Kasumi-1 (cell line): ENCODE measurements around the gene SLCO4A1.
A peak's percentile ranks its signal among the peaks of the same experiment; 100 is the strongest.
"Not testable (repeated sequence)": the region's sequence is repeated elsewhere in the genome, so short reads cannot be mapped to it uniquely, and the experiment has no call there.

Experiments used
- DNase-seq, 2 experiments: peaks; one replicate each; lab custom pipeline; 2025; lab: John Stamatoyannopoulos, UW

Gene SLCO4A1

GRCh38 chr20:62622877-62623487 lies 19.3 kb upstream of the SLCO4A1 start:
- DNase-seq, result no peak

- DNase-seq, result peak; percentile 88 to 93
Observed at GRCh38 chr20:62623488-62624324, 18.6 kb upstream of the SLCO4A1 start.

- DNase-seq, result peak in 1 of 2 experiments; percentile 42
Observed at GRCh38 chr20:62624325-62624690, 18.0 kb upstream of the SLCO4A1 start.

DNA sequence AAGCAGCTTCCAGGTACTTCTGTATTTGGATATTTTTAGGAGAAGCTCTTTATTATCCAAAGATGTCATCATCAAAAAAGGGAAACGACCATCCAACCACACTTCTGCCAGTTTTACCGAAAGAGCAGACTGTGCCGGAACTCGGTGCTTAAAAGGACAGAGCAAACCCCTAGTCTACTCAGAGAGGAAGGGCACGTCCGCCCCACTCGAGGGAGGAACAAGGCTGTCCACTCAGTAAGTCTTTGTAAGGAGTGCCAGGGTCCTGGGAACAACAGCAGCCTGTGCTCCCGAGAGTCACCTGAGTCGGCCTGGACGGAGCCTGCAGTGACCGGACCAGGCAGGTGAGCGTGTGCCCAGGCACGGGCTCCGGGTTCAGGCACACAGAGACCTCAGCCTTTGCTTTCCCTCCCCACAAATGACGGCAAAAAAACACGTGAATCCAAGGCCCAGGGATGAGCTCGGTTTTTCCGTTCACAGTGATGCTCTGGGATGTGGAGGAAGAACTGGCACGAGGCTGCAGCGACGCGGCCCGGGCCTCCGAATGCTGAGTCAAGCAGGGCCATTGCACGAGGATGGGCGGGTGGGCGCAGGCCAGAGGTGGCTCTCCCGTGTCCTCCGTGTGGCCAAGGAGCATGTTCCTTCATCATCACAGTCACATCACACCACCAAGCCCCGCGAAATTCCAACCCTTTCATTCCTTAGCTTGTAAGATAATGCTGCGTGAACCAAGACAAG lies 17.4 kb upstream of the SLCO4A1 start:
- peak; percentile 72 to 74 for DNase-seq

- no peak for DNase-seq
Observed at GRCh38 chr20:62625516-62625915, 16.8 kb upstream of the SLCO4A1 start.

GRCh38 chr20:62625921-62626547 lies 16.3 kb upstream of the SLCO4A1 start:
- DNase-seq, result no peak

DNA sequence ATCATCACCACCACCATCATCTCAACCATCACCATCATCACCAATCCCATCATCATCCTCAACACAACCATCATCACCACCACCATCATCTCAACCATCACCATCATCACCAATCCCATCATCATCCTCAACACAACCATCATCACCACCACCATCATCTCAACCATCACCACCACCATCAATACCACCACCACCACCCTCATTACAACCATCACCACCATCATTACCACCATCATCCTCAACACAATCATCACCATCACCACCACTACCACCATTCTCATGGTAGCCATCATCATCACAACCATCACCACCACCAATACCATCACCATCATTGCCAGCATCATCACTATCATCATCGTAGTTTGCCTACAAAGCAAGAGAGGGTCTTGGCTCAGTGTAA lies 14.9 kb upstream of the SLCO4A1 start:
- DNase-seq, result not testable (repeated sequence)

- no peak for DNase-seq
Observed at GRCh38 chr20:62627901-62628612, 14.2 kb upstream of the SLCO4A1 start.

DNA sequence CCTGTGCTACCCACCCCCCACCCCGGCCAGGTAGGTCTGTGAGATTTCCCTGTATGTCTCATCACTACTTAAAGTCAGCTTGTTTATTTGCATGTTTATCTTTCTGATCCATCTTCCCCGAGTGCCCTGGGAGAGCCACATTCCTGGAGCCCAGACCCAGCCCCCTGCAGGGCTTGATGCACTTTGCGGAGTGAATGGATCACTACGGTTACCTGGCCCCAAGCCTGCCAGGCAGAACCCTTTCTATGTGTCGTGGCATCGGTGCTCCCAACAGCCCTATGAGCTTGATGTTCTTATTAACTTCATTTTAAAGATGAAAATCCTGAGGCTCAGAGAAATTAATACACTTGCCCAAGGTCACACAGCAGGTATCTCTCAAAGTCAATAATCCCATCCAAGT lies 13.6 kb upstream of the SLCO4A1 start:
- DNase-seq, result no peak

DNA sequence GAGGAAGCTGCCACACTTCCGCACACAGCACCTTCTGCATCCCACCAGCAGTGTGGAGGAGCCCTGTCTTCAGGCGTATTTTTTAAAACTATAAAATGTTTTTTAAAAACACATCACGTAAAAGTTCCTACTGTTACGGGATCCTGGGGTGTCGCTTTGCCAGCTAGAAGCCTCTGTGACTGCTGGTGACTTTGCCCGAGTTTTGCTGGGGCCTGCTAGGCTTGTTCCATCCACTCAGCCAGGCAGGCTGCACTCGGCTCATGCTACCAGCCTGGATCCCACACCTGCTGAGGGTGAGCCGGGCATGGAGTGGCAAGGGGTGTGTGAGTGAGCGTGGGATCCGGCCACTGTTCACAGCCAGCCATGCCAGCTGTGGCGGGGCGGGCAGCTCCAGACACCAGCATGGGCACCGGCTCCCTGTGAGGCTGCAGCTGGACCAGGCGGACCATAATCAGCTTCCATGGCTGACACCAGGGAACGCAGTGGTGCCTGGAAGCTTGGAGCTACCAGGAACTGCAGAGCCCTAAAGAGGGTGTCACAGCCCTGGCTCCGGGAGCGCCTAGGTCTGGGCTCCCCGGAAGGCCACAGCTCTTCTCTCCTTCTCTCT lies 12.3 kb upstream of the SLCO4A1 start:
- no peak for DNase-seq

DNA sequence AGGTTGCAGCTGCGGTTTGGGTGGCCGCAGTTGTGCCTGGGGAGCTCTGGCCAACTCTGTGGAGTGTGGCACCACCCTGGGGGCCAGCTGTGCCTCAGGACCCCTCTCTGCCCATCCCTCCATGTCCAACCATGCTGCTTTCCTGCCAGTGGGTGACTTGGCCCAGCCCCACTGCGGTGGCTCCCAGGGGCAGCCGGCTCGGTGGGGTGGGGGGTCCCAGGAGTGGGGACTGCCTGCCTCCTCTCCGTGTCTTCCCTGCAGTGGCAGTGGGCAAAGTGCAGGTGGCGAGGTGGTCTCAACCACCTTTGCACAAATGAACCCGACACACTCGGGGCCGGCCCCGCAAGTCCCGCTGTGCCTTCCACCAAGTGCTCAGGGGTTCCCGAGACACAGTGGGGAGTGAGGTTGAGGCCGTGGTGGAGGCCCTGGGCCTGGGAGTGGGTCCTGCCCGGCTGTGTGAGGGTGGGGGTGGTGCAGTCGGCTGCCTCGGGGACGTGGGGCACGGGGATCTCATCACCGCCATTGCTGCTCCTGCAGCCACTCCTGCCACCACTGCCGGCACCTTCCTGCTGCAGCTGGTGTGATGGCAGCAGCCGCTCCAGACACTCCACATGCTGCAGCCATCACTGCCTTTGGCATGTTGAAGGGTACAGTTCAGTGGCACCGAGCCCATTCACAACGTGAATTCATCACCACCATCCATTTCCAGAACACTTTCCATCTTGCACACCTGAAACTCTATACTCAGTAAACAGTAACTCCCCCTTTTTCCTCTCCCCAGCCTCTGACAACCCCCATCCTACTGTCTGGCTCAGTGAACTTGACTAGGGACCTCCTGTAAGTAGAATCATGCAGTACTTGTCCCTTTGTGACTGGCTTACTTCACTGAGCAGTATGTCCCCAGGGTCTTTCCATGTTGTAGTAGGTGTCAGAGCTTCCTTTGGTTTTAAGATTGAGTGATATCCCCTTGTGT lies 10.7 kb upstream of the SLCO4A1 start:
- DNase-seq, result no peak

- DNase-seq, result no peak
Observed at GRCh38 chr20:62632575-62633090, 9.7 kb upstream of the SLCO4A1 start.

- no peak for DNase-seq
Observed at GRCh38 chr20:62633598-62634329, 8.5 kb upstream of the SLCO4A1 start.

- DNase-seq, result no peak
Observed at GRCh38 chr20:62634330-62634967, 7.9 kb upstream of the SLCO4A1 start.

- DNase-seq, result no peak
Observed at GRCh38 chr20:62635232-62635631, 7.1 kb upstream of the SLCO4A1 start.

GRCh38 chr20:62635852-62636251 lies 6.5 kb upstream of the SLCO4A1 start:
- no peak for DNase-seq

DNA sequence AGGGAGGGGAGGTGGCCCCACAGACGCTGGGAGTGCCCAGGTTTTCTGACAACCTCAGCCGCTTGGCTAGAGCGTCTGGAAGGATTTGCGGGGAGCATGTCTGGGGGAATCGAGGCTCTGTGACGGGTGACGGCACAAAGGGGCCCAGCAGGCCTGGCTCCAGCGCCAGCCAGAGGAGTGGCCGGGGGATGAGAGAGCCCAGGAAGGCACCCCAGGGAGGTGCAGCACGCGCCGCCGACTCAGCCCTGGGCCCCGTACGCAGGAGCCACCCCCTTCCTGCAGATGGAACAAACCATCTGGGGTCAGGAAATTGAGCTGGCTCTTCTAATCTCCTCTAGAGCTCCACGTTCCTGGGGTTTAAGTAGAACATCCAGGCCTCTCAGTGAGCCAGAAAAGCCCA lies 5.9 kb upstream of the SLCO4A1 start:
- peak; percentile 80 to 82 for DNase-seq

DNA sequence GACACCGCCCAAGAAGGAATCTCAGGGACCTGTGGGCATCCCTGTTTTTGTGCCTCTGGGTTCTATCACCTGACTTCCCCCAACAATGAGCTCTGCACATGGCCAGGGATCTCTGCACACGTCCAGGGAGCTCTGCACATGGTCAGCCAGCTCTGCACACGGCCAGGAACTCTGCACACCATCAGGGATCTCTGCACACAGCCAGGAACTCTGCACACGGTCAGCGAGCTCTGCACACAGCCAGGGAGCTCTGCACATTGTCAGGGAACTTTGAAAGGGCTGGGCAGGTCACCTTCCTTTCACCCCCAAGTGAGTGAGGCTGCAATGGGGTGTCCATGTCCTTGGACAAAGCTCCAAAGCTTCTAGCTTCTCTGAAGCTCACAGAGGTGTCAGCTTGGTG lies 5.2 kb upstream of the SLCO4A1 start:
- DNase-seq, result no peak
